Measurements from ENCODE around the gene TRIM54. TPM values are rescaled to one million over a fixed set of nuclear protein-coding genes. Genes with fewer than 3 reads are reported as not detected.

Gene TRIM54
- total and polyA plus RNA-seq, 9 of the 15 experiments (the other 6 are each of a cell fraction or from before 2014, with no cell fraction given) = not detected

- TF ChIP-seq JUN (IDR thresholded peaks at IDR 0.05; ENCODE audit: borderline replicate concordance, low read depth, low read length) (peak; percentile 100), JUN (CRISPR knock-in tag; IDR thresholded peaks at IDR 0.05; ENCODE audit: borderline replicate concordance) (no peak), TFAP4 (CRISPR knock-in tag; IDR thresholded peaks at IDR 0.05; ENCODE audit: borderline replicate concordance) (peak; percentile 86), SMAD4 (CRISPR knock-in tag; conservative IDR thresholded peaks at IDR 0.05) (0 out of 2 replicates have a peak, but pooled peaks have one; percentile 39), ARID2 (IDR thresholded peaks at IDR 0.05) (no peak), FOXP4 (CRISPR knock-in tag; IDR thresholded peaks at IDR 0.05; ENCODE audit: borderline replicate concordance) (no peak), MYBL2 (IDR thresholded peaks at IDR 0.05; ENCODE audit: low read depth) (no peak), MYBL2 (CRISPR knock-in tag; IDR thresholded peaks at IDR 0.05; ENCODE audit: borderline replicate concordance) (no peak), EWSR1 (IDR thresholded peaks at IDR 0.05; ENCODE audit: borderline replicate concordance, low read depth, partially characterized antibody) (no peak), TAL1 (IDR thresholded peaks at IDR 0.05) (no peak), PBX2 (CRISPR knock-in tag; IDR thresholded peaks at IDR 0.05; ENCODE audit: low read depth) (0 out of 2 replicates have a peak, but pooled peaks have one; percentile 4), PBX2 (tag; conservative IDR thresholded peaks at IDR 0.05; ENCODE audit: low read depth) (no peak), LARP7 (IDR thresholded peaks at IDR 0.05) (no peak), ATF1 (CRISPR knock-in tag; IDR thresholded peaks at IDR 0.05) (no peak), ATF1 (tag; IDR thresholded peaks at IDR 0.05) (peak; percentile 81), ZC3H11A (IDR thresholded peaks at IDR 0.05; ENCODE audit: low read depth, low read length) (no peak), PHB2 (IDR thresholded peaks at IDR 0.05; ENCODE audit: low read depth) (no peak), RCOR1 (IDR thresholded peaks at IDR 0.05; ENCODE audit: borderline replicate concordance in 1 of 2, low read depth in 2 of 2, low read length in 2 of 2) (peak in 1 of 2 experiments; percentile 86; a peak in 1 of 4 replicates), NFIC (IDR thresholded peaks at IDR 0.05) (peak; percentile 75), ZNF764 (CRISPR knock-in tag; IDR thresholded peaks at IDR 0.05; ENCODE audit: low read depth) (no peak), ZKSCAN8 (CRISPR knock-in tag; IDR thresholded peaks at IDR 0.05) (no peak)
These were observed 38.8 kb downstream of the TRIM54 start (continued) for GRCh38 chr2:27320958-27321543.
